Stimulated activated CD8-positive, alpha-beta memory T cell treated with anti-CD3 and anti-CD28 coated beads, Interleukin-2, amount 100 ng/mL, for 1 hour (primary cell): Measurements from ENCODE around the gene FBN2.
"Not testable (repeated sequence)": the region's sequence is repeated elsewhere in the genome, so short reads cannot be mapped to it uniquely, and the experiment has no call there.

Experiments used
- DNase-seq, 2 donors: peaks; one replicate each; pipeline ENCODE4 v3.0.0-alpha.2; 2020; ENCODE audit warnings: low read depth in 2 of 2

FBN2 gene

DNA sequence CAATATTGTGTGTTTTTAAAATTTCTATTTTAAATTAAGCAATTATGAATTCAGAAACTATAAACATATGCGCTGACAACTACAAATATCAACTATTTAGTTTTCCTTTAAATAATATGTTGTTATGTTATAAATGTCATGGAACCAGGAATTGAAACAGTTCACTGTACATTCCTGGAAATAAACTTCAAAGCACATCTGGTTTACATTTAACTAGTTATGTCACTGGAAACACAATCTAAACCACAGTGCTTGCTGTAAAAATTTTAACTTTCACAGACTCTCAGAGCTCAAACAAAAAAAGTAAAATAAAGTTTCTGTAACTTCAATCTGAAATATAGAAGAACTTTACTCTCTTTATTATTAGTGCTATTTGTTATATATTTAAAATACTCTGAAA is 179.2 kb downstream of the FBN2 start:
- no peak for DNase-seq

DNA sequence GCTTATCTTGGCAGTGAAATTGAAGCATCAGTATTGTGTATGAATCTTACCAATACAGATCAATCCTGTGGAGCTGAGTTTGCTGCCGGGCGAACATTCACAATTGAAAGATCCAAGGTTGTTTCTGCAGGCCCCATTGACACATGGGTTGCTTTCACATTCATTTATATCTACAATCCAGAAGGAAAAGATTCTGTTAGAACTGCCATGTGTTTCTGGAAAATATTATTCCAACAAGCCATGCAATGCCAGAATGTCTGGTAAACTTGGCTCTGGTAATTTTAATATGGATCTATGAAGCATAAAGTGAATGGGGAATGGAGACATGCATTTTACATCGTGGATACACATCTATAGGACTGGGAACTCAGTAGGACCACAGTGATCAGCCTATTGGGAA is 180.8 kb downstream of the FBN2 start:
- DNase-seq: no peak

DNA sequence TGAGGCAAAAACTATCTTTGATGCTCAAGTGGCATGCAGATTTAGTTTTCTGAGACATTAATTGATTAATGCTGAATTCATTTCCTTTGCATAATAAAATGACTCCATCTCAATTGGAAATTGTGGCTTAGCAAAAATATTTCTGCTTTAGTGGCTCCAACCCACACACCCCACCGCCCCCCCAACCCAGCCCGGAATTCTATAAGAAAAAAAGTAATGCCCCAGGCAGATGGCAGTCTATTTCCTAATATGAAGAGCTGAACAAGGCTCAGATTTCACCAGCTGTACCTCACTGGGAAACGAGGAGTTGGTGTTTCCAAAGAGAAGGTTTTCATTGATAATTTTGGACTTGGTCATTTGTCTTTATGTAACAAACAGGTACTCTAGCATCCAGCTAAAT is 182.1 kb downstream of the FBN2 start:
- no peak for DNase-seq

DNA sequence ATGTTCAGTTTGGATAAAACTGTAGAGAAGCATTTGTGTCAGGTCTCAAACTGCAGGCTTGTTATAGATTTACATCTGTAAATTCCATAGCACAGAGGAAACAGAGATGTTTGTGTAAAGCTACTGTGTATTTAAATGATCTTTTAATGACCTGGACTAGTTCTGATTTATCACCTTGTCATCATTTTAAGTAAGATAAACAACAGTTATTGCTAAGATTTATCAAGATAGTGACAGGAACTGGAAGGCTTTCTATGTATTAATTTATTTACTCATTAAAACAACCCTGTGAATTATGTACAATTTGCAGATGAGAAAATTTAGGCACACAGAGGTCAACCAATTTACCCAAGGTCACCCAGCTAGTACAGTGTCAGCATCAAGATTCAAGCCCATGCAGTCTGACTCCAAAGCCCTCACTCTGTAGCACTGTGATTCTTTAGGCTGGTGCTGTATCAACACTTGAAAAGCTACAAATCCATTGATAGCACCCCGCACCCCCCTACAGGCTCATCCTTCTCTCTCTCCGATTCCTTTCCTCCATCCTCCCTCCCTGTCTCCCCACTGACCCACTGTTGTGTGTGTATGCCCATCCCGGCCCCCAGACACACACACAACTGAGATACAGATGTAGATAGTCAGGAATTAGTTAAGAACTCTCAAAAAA is 184.5 kb downstream of the FBN2 start:
- DNase-seq: no peak

DNA sequence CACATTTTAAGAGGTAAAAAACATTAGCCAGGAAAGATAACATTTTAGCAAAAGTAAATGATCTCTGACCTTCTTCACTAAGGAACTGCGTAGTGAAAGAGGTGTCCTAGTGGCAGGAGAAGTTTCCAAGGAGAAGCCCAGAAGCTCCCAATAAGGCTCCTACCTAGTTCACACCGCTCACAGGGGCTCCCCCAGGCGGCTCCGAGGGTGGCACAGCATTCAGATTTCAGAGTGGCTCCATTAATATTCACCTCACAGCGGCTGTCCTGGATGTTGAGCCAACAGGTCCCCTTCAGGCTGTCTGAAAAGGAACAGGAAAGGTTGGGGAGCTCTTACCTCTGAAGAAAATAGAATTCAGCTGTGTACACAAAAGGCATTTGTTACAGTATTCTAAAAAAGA is 187.3 kb downstream of the FBN2 start:
- no peak for DNase-seq

DNA sequence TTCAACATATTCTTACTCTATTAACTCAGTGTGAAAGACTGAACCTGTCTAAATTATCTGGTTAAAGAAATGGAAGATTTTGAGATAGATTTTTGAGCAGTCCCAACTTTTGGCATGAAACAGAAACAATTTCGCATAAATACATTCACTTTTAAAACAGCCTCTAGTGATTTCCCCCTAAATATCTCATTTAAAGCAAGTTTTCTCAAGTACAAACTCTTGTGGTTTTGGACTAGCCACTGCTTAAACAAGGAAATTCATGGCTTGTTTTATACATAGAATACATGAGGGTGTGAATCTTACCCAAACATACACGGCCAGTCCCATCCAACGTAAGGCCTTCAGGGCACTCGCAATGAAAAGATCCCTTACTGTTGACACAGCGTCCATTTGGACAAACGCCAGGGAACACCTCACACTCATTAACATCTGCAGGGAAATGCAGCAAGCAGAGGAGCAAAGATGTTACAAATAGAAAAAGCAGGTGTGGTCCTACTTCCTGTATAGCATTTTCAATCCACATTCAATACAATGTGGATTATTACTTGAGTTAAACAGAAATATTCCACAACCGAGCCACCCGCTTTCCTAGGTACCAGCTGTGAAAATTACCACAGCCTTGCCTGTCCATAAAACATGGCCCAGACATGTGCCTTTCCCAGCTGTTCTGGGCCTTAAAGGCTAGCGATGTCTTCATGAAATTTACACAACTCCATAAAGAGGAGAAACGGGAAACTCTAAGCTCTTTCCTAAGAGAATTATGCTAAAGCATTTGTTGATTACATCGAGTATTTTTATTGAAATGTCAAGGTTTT is 188.8 kb downstream of the FBN2 start:
- no peak for DNase-seq

DNA sequence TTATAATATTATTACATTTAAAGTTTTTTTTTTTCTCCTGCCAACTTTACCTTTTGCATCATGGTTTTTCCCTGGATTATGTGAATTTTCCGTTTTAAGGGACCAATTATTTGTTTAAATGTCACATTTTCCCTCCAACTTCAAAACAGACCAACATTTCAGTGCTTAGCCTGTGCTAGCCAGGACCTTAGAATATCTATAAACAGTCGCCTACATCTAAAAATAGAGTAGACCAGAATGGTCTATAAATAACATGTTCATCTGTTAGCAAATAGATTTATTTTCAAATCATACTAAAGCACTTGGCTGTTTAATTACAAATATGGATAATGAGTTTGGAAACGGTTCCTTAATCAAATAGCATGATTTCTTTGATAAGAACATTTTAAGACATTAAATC is 192.0 kb downstream of the FBN2 start:
- no peak for DNase-seq

DNA sequence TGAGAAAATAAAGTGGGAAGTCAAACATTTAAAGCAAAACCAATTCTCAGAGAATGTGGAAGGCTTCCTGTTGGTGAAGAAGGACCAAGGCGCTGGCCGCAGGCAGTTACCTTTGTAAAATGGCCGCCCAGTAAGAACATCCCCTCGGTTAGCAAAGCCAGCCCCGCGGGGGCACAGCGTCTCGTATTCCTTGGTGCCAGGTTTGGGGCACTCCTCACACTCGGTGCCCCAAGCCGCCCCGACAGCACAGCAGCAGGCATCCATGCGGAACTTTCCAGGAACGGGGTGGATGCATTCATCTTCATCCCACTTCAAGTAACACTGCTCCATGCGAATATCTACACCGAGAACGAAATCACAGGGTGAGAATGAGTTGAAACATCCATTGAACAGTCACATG is 192.8 kb downstream of the FBN2 start:
- DNase-seq: no peak

DNA sequence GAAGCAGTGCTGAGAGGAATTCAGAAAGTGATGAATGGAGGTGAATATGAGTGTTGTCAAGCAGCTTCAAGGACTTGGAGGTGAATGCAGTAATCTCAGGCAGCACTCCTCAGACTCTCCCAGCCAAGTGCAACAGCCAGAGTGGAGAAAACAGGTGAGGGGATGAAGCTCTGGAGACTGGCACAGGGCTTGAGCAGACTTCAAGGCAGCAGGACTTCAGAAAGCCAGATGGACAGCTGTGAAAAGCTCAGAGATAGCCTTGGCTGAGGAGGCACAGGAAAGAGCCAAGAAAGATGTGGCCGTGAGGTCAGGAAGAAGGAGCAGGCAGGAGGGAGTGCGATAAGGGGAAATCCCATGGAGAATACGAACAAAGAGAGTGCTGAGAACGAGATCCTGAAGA is 194.9 kb downstream of the FBN2 start:
- no peak for DNase-seq

DNA sequence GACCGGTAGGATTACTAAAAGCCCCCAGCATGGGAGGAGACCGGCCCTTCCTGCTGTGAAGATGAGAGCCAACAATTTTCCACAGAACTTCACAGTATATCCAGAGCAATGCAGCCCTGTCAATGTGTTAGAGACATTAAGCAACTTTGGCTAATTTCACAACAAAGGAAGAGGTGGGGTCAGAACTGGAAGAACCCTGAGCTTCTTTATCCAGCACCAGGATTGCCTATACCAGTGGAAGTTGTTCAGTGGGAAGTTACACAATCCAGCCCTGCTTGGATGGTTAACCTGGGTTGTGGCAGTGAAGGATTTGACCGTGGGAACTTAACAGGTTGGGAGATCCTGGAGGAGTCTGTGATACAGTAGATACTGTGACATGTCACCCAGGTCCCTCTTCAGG is 197.0 kb downstream of the FBN2 start:
- DNase-seq: no peak

DNA sequence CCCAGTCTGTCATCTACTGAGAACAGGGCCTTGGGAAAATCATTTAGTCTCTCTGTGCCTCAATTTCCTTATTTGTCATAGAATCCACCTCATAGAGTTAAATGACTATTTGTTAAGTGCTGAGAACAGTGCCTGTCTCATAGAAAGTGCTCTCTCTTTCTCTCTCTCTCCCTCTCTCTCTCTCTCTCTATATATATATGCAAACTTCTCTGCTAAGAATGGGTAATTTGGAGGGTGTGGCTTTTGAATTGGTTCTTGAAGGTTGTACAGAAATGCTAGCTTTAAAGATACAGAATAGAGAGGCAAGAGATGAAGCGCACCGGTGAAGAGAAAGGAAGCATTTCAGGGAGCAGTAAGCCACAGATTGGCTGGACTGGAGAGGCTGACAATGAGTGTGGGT is 197.4 kb downstream of the FBN2 start:
- DNase-seq: no peak

DNA sequence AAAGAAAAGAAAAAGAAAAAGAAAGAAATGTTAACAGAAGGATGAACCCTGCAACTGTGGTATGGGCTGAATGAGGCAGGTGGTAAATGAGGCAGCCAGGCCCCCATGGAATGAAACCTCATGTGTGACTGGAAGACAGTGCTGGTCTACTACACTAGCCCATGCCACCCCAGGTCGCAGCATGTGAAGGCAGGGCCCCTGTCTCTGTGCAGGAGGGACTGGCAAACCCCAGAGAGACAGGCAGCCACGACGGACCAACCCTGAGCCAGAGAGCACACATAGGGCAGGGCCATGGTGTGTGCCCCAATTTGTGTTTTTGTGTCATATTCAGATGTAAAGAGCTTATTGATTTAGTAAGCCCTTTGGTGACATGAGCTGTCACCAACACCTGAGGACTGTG is 198.5 kb downstream of the FBN2 start:
- DNase-seq: no peak

DNA sequence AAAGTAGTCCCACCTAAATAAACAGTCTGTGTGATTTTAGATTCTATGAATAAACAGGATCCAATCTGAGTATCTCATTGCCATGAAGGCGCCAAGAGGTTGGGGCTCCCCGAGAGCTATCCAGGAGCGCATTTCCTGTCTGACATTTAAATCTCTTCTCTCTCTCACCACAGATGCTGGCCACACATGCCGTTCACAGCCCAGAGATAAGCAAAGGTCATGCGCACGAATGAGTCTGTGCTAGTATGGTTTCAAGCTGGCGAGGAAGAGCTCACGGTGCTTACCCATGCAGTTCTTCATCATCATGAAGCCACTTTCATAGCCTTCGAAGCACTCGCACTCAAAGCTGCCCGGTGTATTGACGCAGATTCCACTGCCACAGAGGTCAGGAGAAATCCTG is 199.4 kb downstream of the FBN2 start:
- no peak for DNase-seq

DNA sequence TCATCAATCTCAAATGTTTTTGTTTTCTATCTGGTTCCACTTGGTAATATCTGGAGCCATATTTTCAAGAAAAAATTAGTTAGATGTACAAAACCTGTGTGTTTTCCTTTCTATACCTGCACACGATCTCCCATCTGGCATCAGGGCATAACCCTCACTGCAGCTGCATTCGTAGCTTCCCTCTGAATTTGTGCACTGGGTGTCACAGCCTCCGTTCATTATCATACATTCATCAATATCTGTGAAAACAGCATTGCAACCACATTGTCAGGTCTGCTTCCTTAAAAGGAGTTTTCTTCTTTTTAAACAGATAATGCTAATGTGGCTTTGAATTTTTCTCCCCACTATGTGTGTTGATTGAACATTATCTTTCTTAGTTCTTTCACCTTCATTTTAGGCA is 202.7 kb downstream of the FBN2 start:
- DNase-seq: no peak

DNA sequence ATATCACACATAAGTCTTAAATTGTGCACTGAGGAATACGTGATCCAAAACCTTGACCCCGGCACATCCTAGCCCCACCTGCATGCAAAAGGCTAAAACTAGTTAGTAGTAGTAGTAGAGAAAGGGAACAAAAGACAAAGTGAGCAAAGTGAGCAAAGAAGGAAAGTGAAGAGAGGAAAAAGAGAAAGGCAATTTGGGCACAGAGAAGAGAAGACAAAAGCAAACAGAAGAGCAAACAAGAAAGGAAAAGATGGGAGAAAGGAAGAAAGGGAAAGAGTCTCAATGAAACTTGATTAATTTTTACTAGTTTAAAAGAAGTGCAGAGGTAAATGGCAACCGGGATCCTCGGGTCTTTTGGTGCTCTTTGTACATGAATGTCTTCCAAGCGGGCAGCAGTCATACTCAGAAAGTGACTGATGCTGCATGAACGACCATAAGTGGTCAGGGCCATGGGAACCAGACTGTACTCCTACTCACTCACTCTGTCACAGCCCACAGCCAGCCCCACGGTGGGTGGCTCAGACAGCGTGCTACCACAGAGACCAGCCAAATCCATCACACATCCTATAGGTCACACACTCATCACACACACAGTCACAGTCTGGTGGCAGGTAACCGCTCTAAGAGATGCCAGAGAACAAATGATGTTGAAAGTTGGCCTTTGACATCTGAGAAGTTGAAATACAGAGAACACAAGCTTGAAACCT is 203.9 kb downstream of the FBN2 start:
- DNase-seq: no peak

DNA sequence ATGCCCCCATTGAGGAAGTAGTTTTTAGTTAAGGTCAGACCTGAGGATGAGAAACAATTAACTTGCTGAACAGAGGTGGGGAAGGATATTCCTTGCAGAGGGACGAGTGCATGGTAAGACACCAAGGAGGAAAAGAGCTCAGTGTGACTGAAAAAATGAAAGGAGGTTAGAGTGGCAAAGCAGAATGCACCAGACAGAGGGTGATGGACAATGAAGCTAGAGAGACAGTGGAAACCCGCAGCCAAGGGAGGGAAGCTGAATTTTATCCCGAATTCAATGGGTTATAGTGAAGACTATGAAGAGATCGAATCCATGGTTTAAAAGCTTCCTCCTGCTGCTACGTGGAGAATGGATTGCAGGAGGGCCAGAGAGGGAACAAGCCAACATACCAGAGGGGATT is 206.8 kb downstream of the FBN2 start:
- DNase-seq: no peak

DNA sequence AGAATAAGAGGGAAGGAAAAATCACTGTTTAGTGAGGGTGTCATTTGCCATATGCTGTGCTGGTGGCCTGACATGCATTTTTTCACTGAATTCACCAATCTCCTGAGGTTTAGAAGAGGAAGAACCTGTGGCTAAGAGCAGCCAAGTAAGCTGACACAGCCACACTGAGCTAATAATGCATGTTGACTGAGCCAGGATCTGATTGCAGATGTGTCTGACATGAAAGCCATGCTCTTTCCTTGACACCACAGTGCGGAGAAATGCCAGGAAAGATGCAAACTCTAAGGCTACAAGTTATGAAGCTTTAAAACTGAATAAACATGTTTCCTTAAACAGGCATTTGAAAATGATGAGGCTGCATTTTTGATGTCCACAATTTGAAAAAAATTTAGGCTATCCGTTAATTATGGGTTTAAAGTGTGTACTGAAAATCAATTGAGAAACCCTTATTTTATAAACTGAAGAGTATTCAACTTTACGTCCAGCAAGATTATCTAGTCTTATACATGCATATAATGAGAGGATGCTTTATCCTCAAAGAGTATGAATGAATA is 208.6 kb downstream of the FBN2 start:
- no peak for DNase-seq

DNA sequence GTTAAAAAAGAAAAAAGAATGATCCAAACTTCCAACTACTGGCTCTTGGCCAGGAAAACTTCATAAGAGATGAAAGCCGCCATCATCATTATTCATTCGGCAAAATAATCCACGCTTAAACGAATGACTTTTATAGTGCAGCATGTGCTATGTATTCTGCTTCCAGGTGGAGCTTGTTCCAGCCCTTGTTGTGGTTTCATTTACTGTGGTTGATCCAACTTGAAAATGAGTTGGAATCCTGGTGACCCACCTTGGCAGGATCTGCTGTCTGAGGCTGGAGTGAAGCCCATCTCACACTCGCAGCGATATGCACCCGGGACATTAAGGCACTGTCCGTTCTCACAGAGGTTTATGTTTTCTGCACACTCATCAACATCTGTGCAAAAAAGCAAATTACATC is 209.6 kb downstream of the FBN2 start:
- DNase-seq: no peak

DNA sequence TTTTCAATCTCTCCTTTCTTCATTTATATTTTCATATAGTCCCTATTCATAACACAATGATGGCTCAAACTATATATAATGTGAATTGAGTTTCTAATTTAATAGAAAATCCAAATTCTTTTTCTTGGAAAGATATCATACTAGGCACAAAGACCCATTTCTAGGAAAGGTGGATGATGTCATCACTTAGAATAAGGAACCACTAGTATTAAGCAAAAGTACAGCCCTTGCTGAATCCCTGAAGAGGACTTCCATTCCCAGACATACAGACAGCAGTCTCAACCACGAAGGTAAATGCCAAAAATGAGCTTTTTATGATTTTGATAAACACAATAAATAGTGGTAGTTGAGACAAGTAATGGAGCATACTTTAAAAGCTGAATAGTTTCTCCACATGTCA is 210.0 kb downstream of the FBN2 start:
- no peak for DNase-seq

DNA sequence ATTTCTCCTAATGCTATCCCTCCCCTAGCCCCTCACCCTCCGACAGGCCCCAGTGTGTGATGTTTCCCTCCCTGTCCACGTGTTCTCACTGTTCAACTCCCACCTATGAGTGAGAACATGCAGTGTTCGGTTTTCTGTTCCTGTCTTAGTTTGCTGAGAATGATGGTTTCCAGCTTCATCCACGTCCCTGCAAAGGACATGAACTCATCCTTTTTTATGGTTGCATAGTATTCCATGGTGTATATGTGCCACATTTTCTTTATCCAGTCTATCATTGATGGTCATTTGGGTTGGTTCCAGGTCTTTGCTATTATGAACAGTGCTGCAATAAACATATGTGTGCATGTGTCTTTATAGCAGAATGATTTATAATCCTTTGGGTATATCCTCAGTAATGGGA is 216.6 kb downstream of the FBN2 start:
- DNase-seq: not testable (repeated sequence)

DNA sequence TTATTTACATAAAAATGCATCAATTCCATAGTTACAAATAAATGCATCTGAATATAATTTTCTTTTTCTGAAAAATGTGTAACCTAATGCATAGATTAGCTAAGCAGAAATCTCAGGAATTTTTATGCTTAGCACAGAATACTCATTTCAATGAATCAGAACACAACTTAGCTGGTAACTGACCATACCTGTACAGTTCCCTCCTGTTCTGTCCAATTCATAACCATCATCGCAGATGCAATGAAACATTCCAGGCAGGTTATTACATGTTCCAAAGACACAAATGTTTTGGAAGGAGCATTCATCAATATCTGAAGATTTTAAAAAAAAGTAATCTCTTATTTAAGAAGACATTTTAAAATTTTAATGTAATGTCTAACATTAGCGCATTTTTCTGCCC is 219.4 kb downstream of the FBN2 start:
- no peak for DNase-seq

DNA sequence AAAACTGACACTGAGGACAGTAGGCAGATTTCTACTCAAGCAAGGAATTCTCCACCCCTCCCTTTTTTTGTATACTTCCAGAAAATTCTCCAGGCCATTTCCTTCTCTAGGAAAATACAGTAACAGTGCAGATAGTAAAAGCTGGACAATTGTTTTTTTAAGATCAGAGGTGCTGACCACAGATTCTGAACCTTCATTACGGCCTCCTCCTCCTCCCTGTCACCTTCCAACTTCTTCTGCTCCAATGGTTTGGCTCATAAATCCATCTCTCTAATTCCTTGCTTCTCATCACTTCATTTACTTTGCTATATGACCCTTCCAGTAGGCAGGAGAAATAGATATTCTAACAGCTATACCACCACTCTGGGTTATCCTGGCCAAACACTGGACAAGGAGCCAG is 220.6 kb downstream of the FBN2 start:
- no peak for DNase-seq

DNA sequence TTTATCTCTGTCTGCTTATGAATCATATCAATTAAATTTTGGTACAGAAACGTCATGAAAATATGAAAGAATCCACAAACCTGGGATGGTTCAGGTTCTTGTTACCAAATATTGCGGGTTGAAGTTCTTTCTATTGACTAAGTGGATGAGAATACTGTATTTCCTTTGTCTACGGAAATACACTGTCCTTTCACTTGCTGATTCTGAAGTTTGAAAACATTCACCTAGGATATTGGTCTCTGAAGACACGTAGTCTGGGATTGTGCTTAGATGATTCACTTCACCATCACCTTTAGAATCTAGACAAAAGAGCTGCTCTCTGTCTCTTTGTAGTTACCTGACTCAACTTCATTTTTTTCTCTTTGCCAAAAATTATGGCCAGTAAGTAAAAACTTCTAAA is 222.4 kb downstream of the FBN2 start:
- DNase-seq: no peak
